IMR-90 (cell line): Measurements from ENCODE around the gene ACVR2B. TPM values are rescaled to one million over a fixed set of nuclear protein-coding genes. Genes with fewer than 3 reads are reported as not detected.

Source experiments
- ATAC-seq: fragments of 200-7000 bp; cut with Tn5 transposase; 2 replicates; pipeline ENCODE4 v1.9.1; 2020; ENCODE audit warnings: low read depth, mild to moderate bottlenecking, moderate library complexity
- BruUV-seq: library from RNA; stranded (reverse); fragments of 400-500 nt; replicated peaks from 2 replicates; lab custom pipeline; 2021; lab: Mats Ljungman, UMichigan
- CTCF ChIA-PET: fragments of 300-600 bp; formaldehyde crosslinking; extraction: SDS; loops from one replicate; lab custom pipeline; 2021; ENCODE audit warnings: antibody characterized with exemption; lab: Yijun Ruan, JAX
- POLR2A ChIA-PET: fragments of 300-600 bp; sonication (Branson Sonifier 250); formaldehyde crosslinking; loops from one replicate; lab custom pipeline; 2022; ENCODE audit warnings: antibody characterized with exemption; ENCODE audit not compliant: unreplicated experiment; lab: Charles Lee
- DNase-seq: peaks from one replicate; pipeline ENCODE4 v3.0.0; 2013
- H2AFZ ChIP-seq: replicated peaks from 2 replicates; pipeline ENCODE3; 2013; ENCODE audit warnings: low read length, mild to moderate bottlenecking; ENCODE audit not compliant: poor library complexity
- H2AK5ac ChIP-seq: 2 replicates; pipeline ENCODE4 v1.6.1; 2013; ENCODE audit warnings: low read depth, low read length, inconsistent platforms
- H2AK9ac ChIP-seq: replicated peaks from 2 replicates; pipeline ENCODE3; 2013; ENCODE audit warnings: mild to moderate bottlenecking, low read depth, low read length, moderate library complexity; ENCODE audit not compliant: poor library complexity
- H2BK120ac ChIP-seq: 2 replicates; pipeline ENCODE4 v1.6.1; 2013; ENCODE audit warnings: low read depth, low read length, inconsistent platforms
- H2BK15ac ChIP-seq: 3 replicates; pipeline ENCODE4 v1.6.1; 2013; ENCODE audit warnings: low read depth, low read length, inconsistent platforms
- H2BK20ac ChIP-seq: 2 replicates; pipeline ENCODE4 v1.6.1; 2013; ENCODE audit warnings: low read depth, mild to moderate bottlenecking, inconsistent platforms, low read length, moderate library complexity
- H2BK5ac ChIP-seq: 2 replicates; pipeline ENCODE4 v1.6.1; 2013; ENCODE audit warnings: mild to moderate bottlenecking, low read depth, low read length, inconsistent platforms; ENCODE audit not compliant: poor library complexity, severe bottlenecking
- H3K14ac ChIP-seq: replicated peaks from 2 replicates; pipeline ENCODE4 v1.6.1; 2013; ENCODE audit warnings: low read depth, low read length, inconsistent platforms
- H3K18ac ChIP-seq: 2 replicates; pipeline ENCODE4 v1.6.1; 2013; ENCODE audit warnings: low read depth, low read length, control low read depth
- H3K23ac ChIP-seq: 2 replicates; pipeline ENCODE4 v1.6.1; 2013; ENCODE audit warnings: low read depth, low read length, inconsistent platforms
- H3K27ac ChIP-seq: 2 replicates; pipeline ENCODE4 v1.5.1; 2013; ENCODE audit warnings: mild to moderate bottlenecking, control low read depth, low read length; ENCODE audit not compliant: insufficient read depth
- H3K27me3 ChIP-seq: 2 replicates; pipeline ENCODE4 v1.6.1; 2013; ENCODE audit warnings: low read length; ENCODE audit not compliant: control insufficient read depth, insufficient read depth
- H3K36me3 ChIP-seq: 2 replicates; pipeline ENCODE4 v1.6.1; 2013; ENCODE audit warnings: low read length, mixed read lengths; ENCODE audit not compliant: control insufficient read depth, insufficient read depth
- H3K4ac ChIP-seq: 2 replicates; pipeline ENCODE4 v1.6.1; 2013; ENCODE audit warnings: low read depth, low read length, inconsistent platforms
- H3K4me1 ChIP-seq: 2 replicates; pipeline ENCODE4 v1.6.1; 2013; ENCODE audit warnings: low read length, mixed read lengths; ENCODE audit not compliant: control insufficient read depth, insufficient read depth
- H3K4me2 ChIP-seq: 2 replicates; pipeline ENCODE4 v1.6.1; 2013; ENCODE audit warnings: low read depth, mild to moderate bottlenecking, control low read depth, low read length, moderate library complexity
- H3K4me3 ChIP-seq: 2 replicates; pipeline ENCODE4 v1.5.1; 2013; ENCODE audit warnings: low read depth, mild to moderate bottlenecking, control low read depth, low read length, moderate library complexity; ENCODE audit not compliant: insufficient read depth
- H3K56ac ChIP-seq: 2 replicates; pipeline ENCODE4 v1.6.1; 2013; ENCODE audit warnings: low read length, inconsistent platforms; ENCODE audit not compliant: insufficient read depth; ENCODE audit errors: extremely low read depth
- H3K79me1 ChIP-seq, 2 experiments: 2 replicates each; pipeline ENCODE4 v1.6.1; 2013; ENCODE audit warnings: low read length in 2 of 2, inconsistent platforms in 1 of 2, low read depth in 1 of 2
- H3K9ac ChIP-seq: 2 replicates; pipeline ENCODE4 v1.6.1; 2013; ENCODE audit warnings: low read depth, low read length, control low read depth
- H3K9me1 ChIP-seq: 2 replicates; pipeline ENCODE4 v1.6.1; 2013; ENCODE audit warnings: low read length, inconsistent platforms; ENCODE audit not compliant: insufficient read depth
- H3K9me3 ChIP-seq: 2 replicates; pipeline ENCODE4 v1.6.1; 2013; ENCODE audit warnings: low read length; ENCODE audit not compliant: control insufficient read depth, insufficient read depth
- H4K20me1 ChIP-seq: 2 replicates; pipeline ENCODE4 v1.6.1; 2013; ENCODE audit warnings: low read length, inconsistent platforms; ENCODE audit not compliant: insufficient read depth
- H4K5ac ChIP-seq: 2 replicates; pipeline ENCODE4 v1.6.1; 2013; ENCODE audit warnings: mild to moderate bottlenecking, low read depth, low read length, control low read depth
- H4K8ac ChIP-seq, 2 experiments: 2 replicates each; pipeline ENCODE4 v1.6.1; 2013; ENCODE audit warnings: low read depth in 2 of 2, low read length in 2 of 2, control low read depth in 1 of 2, inconsistent platforms in 1 of 2
- H4K91ac ChIP-seq: 2 replicates; pipeline ENCODE4 v1.6.1; 2013; ENCODE audit warnings: low read depth, low read length, inconsistent platforms; ENCODE audit not compliant: insufficient read depth
- BHLHE40 ChIP-seq: fragments of 150-350 bp; IDR thresholded peaks from 2 replicates; pipeline ENCODE4 v1.6.1; 2016; ENCODE audit warnings: mild to moderate bottlenecking, low read depth, low read length
- FOS ChIP-seq: fragments of 150-350 bp; IDR thresholded peaks from 2 replicates; pipeline ENCODE4 v1.6.1; 2016; ENCODE audit warnings: low read depth, low read length
- MAFK ChIP-seq: IDR thresholded peaks from 2 replicates; pipeline ENCODE4 v1.6.1; 2012; ENCODE audit warnings: low read depth, low read length, improper control_type of control experiment
- MXI1 ChIP-seq: IDR thresholded peaks from 2 replicates; pipeline ENCODE4 v1.6.1; 2012; ENCODE audit warnings: low read depth, mild to moderate bottlenecking, low read length, moderate library complexity, borderline replicate concordance
- NFE2L2 ChIP-seq: fragments of 150-350 bp; IDR thresholded peaks from 2 replicates; pipeline ENCODE4 v1.6.1; 2016; ENCODE audit warnings: low read depth, mild to moderate bottlenecking, low read length
- POLR2A ChIP-seq: IDR thresholded peaks from 2 replicates; pipeline ENCODE4 v1.6.1; 2012; ENCODE audit warnings: mild to moderate bottlenecking, low read depth, low read length
- RCOR1 ChIP-seq: IDR thresholded peaks from 2 replicates; pipeline ENCODE4 v1.6.1; 2012; ENCODE audit warnings: mild to moderate bottlenecking, low read length, improper control_type of control experiment; ENCODE audit not compliant: insufficient replicate concordance
- RFX5 ChIP-seq: IDR thresholded peaks from 2 replicates; pipeline ENCODE4 v1.8.0; 2012; ENCODE audit warnings: low read depth, mild to moderate bottlenecking, low read length, moderate library complexity
- WGBS, 2 experiments: methylation state at CpG; one replicate each; pipeline versions ENCODE4 v1.1.5 to v1.1.7; 2013; ENCODE audit warnings: missing lambda C conversion rate in 2 of 2; ENCODE audit not compliant: insufficient read length in 1 of 2; ENCODE audit errors: extremely low coverage in 2 of 2; 5-methylcytosine and 5-hydroxymethylcytosine counted together
- dilution Hi-C: fragments of 300-500 bp; cut with HindIII; formaldehyde crosslinking; loops from one replicate; pipeline ENCODE4 v1.14.3; 2018; ENCODE audit warnings: low sequenced_read_pairs; ENCODE audit not compliant: unreplicated experiment
- in situ Hi-C: fragments of 300-500 bp; cut with MboI; formaldehyde crosslinking; loops from 3 replicates; pipeline ENCODE4 v1.14.3; 2019; ENCODE audit warnings: low sequenced_read_pairs, inconsistent platforms, mixed read lengths
- intact Hi-C: fragments of 100-400 bp; cut with micrococcal nuclease; formaldehyde crosslinking; loops from 2 replicates; pipeline ENCODE4 v1.10.0; 2022
- polyA plus RNA-seq, 3 experiments: library from polyadenylated mRNA; depleted of rRNA; stranded (reverse); fragments of >200 nt; gene quantifications; 2 replicates each; pipeline ENCODE4 v1.2.3, GENCODE V29; 2012; ENCODE audit warnings: low replicate concordance in 1 of 3
- total RNA-seq: library from RNA; depleted of rRNA; stranded (reverse); fragments of >200 nt; gene quantifications from 2 replicates; pipeline ENCODE4 v1.2.3, GENCODE V29; 2012

The ACVR2B gene
- total and polyA plus RNA-seq, 2 of the 4 experiments (the other 2 are of a cell fraction), result 0.60 to 1.3 TPM

GRCh38 chr3:38473229-38473628 lies 19.5 kb downstream of the ACVR2B start:
- in situ Hi-C loops (no loop called here), dilution Hi-C loops (no loop called here), intact Hi-C loops (no loop called here)
- Histone ChIP-seq H3K79me1 (peaks cover 6 to 20% of the 10 kb centered on the region in 2 experiments), H4K5ac (no peak overlapping the region), H3K14ac (no peak overlapping the region), H3K23ac (no peak overlapping the region), H3K36me3 (no peaks in the 10 kb centered on the region), H4K8ac (no peak overlapping the region), H2BK5ac (no peak overlapping the region), H2BK15ac (no peak overlapping the region), H3K18ac (no peak overlapping the region), H3K9me1 (no peaks in the 10 kb centered on the region; the same call in 1 of the 2 replicates), H4K91ac (no peak overlapping the region), H4K20me1 (peaks cover 14% of the 10 kb centered on the region), H3K4me2 (no peak overlapping the region), H2AK9ac (no peak overlapping the region), H2AK5ac (no peak overlapping the region), H2BK20ac (no peak overlapping the region), H3K4me1 (no peaks in the 10 kb centered on the region), H3K4ac (no peak overlapping the region), H2AFZ (no peak overlapping the region), H3K56ac (no peak overlapping the region), H2BK120ac (no peak overlapping the region), H3K9me3 (peaks cover 6% of the 10 kb centered on the region), H3K4me3 (no peak overlapping the region), H3K27ac (no peak overlapping the region), H3K9ac (no peak overlapping the region), H3K27me3 (no peaks in the 10 kb centered on the region)
- TF ChIP-seq BHLHE40 (no peak), MXI1 (no peak), MAFK (no peak), POLR2A (no peak), NFE2L2 (no peak), FOS (no peak), RFX5 (no peak), RCOR1 (no peak)
- POLR2A ChIA-PET, result no interaction called here
- no peak for DNase-seq
- ATAC-seq, result no peak
- no TSS peak for BruUV-seq
- CTCF ChIA-PET, result interaction anchor here (0.5 to 0.6 kb wide), 2 partner anchors 142 to 187 kb away, joined by 3 read pairs; no protein-coding TSS in a partner anchor
- no CpG with 5 or more reads among the region's 2 CpGs for WGBS, 2 experiments
